Omental fat pad (tissue), 4 donors: ENCODE results near the gene FAM227B. TPM values are rescaled to one million over a fixed set of nuclear protein-coding genes. Genes with fewer than 3 reads are reported as not detected.
"Not testable (repeated sequence)": the region's sequence is repeated elsewhere in the genome, so short reads cannot be mapped to it uniquely, and the experiment has no call there.

Experiments used
- ATAC-seq: fragments of 150-250 bp; one replicate; pipeline ENCODE4 v1.9.1; 2016; ENCODE audit warnings: mild to moderate bottlenecking, moderate library complexity; ENCODE audit not compliant: low FRiP score
- DNase-seq: peaks from one replicate; pipeline ENCODE4 v3.0.0-alpha.2; 2019; ENCODE audit warnings: low spot score
- CTCF ChIP-seq, 3 donors: fragments of 450-650 bp; IDR thresholded peaks; one replicate each; pipeline ENCODE4 v1.5.1; 2016 to 2017; ENCODE audit warnings: antibody characterized with exemption in 3 of 3, mild to moderate bottlenecking in 3 of 3, moderate library complexity in 2 of 3
- total RNA-seq, 4 donors: library from RNA; depleted of rRNA; stranded (reverse); fragments of >200 nt; gene quantifications; one replicate each; pipeline ENCODE4 v1.1.0, GENCODE V29; 2016

The FAM227B gene
- total RNA-seq, 4 donors from 2014 or later, result 0.75 to 3.7 TPM; not detected in 2

GRCh38 chr15:49619226-49619625 lies 1.4 kb downstream of the FAM227B start:
- no peak for TF ChIP-seq CTCF (IDR thresholded peaks at IDR 0.05)
- DNase-seq (no peak), ATAC-seq (no peak)

- not testable (repeated sequence) for ATAC-seq, DNase-seq
Measured at GRCh38 chr15:49612240-49612639, 8.4 kb downstream of the FAM227B start.

- ATAC-seq, result no peak
- TF ChIP-seq CTCF (IDR thresholded peaks at IDR 0.05), result no peak
Measured at GRCh38 chr15:49610157-49610918, 10.3 kb downstream of the FAM227B start.

GRCh38 chr15:49606594-49606993 lies 14.0 kb downstream of the FAM227B start:
- DNase-seq (no peak), ATAC-seq (no peak)
- no peak for TF ChIP-seq CTCF (IDR thresholded peaks at IDR 0.05)

More at GRCh38 chr15:49610157-49610918, 10.3 kb downstream of the FAM227B start:
- DNase-seq, result no peak

GRCh38 chr15:49605588-49605987 lies 15.0 kb downstream of the FAM227B start:
- no peak for ATAC-seq
- no peak for DNase-seq
- TF ChIP-seq CTCF (IDR thresholded peaks at IDR 0.05), result no peak

- TF ChIP-seq CTCF (IDR thresholded peaks at IDR 0.05), result no peak
- DNase-seq (no peak), ATAC-seq (no peak)
Measured at GRCh38 chr15:49604625-49605409, 15.8 kb downstream of the FAM227B start.

GRCh38 chr15:49592829-49593316 lies 27.7 kb downstream of the FAM227B start:
- not testable (repeated sequence) for DNase-seq, ATAC-seq

GRCh38 chr15:49589030-49589429 lies 31.6 kb downstream of the FAM227B start:
- DNase-seq (no peak), ATAC-seq (no peak)
- TF ChIP-seq CTCF (IDR thresholded peaks at IDR 0.05), result no peak
